22Rv1 (cell line): ENCODE measurements around the gene BICRAL.

Experiments used
- H3K27ac ChIP-seq: fragments of 450-650 bp; 2 replicates; pipeline ENCODE4 v1.5.1; 2017
- CTCF ChIP-seq: fragments of 450-650 bp; IDR thresholded peaks from 2 replicates; pipeline ENCODE4 v1.5.1; 2017; ENCODE audit warnings: mild to moderate bottlenecking
- ZFX ChIP-seq: fragments of 450-650 bp; IDR thresholded peaks from 2 replicates; pipeline ENCODE4 v1.6.1; 2017; ENCODE audit warnings: antibody characterized with exemption, borderline replicate concordance

Gene BICRAL

GRCh38 chr6:42817907-42818306, 36.1 kb downstream of the BICRAL start:
- TF ChIP-seq ZFX, result no peak
- TF ChIP-seq CTCF, result no peak
- H3K27ac ChIP-seq, result no peak overlapping the region

GRCh38 chr6:42818416-42818815, 36.6 kb downstream of the BICRAL start:
- TF ChIP-seq ZFX (no peak), CTCF (no peak)
- H3K27ac ChIP-seq, result no peak overlapping the region

GRCh38 chr6:42818878-42819277, 37.0 kb downstream of the BICRAL start:
- TF ChIP-seq ZFX (no peak), CTCF (no peak)
- H3K27ac ChIP-seq, result no peak overlapping the region

GRCh38 chr6:42819803-42820511, 38.1 kb downstream of the BICRAL start:
- TF ChIP-seq CTCF (no peak), ZFX (no peak)
- no peak overlapping the region for H3K27ac ChIP-seq

GRCh38 chr6:42820512-42821340, 38.9 kb downstream of the BICRAL start:
- H3K27ac ChIP-seq, result no peak overlapping the region
- TF ChIP-seq CTCF, result no peak
- no peak for TF ChIP-seq ZFX

GRCh38 chr6:42821341-42821668, 39.5 kb downstream of the BICRAL start:
- no peak overlapping the region for H3K27ac ChIP-seq
- TF ChIP-seq ZFX (no peak), CTCF (no peak)

GRCh38 chr6:42821846-42822245, 40.0 kb downstream of the BICRAL start:
- no peak overlapping the region for H3K27ac ChIP-seq
- TF ChIP-seq ZFX, result no peak
- no peak for TF ChIP-seq CTCF
